ENCODE results near the gene C14orf180.

C14orf180 gene

DNA sequence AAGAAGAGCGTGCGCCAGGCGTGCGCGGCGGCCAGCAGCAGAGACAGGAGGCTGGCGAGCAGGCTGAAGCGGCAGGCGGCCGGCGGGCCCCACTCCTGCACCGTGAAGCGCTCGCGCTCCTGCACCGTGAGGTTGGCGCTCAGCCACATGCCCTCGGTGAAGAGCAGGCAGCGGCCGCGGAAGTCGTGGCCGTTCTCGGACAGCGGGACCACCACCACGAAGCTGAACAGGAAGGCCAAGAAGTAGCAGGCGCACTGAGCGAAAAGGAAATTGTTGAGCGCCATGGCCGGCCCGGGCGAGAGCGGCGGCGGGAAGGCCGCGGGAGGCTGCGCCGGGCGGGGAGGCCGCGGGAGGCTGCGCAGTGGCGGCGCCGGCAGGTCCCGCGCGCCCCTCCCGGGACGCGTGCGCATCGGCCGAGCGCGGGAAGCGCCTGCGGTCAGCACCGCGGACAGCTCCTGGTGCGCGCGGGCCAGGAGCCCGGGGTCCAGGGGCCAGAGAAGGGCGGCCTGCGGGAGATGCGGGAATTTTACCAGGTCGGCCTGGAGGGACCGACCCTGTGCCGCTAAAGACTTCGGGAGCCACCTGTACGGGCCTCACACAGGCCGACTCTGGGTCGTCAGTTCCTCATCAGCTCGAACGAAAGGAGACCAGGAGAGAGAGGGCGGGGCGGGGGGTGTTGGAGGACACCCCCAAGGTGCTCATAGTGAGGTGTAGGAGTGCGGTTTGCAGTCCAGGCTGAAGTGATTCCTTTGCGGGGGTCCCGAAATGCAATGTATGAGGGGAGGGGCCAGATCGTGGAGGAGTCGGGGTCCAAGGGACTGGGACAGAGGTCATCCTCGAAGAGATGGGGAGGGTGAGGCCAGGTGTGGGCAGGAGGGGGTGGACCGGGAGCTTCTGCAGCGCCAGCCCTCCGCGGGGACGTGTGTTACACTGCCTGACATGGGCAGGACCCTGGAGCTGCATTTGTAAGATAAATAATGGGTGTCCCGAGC lies 25.2 kb downstream of the C14orf180 start, which contains the start of gene TMEM179:
TMEM179 (minus strand) TSS at position 315 of the 992 bp plus-strand sequence; CDS start at position 284, 31 bp downstream.
- Histone ChIP-seq H3K27me3 (ENCODE audit: insufficient read depth, poor library complexity, severe bottlenecking) (peaks cover 52% of the 10 kb centered on the region), H3K4me1 (ENCODE audit: insufficient read depth, poor library complexity, severe bottlenecking) (no peaks in the 10 kb centered on the region), H3K36me3 (ENCODE audit: low read depth) (no peaks in the 10 kb centered on the region), H3K27ac (ENCODE audit: poor library complexity, severe bottlenecking) (no peak within 1 kb of the TSS), H3K9me3 (ENCODE audit: severe bottlenecking) (no peaks in the 10 kb centered on the region), H3K4me3 (ENCODE audit: severe bottlenecking) (peak within 1 kb of the TSS; percentile 9)
- TF ChIP-seq, protein P1, sequence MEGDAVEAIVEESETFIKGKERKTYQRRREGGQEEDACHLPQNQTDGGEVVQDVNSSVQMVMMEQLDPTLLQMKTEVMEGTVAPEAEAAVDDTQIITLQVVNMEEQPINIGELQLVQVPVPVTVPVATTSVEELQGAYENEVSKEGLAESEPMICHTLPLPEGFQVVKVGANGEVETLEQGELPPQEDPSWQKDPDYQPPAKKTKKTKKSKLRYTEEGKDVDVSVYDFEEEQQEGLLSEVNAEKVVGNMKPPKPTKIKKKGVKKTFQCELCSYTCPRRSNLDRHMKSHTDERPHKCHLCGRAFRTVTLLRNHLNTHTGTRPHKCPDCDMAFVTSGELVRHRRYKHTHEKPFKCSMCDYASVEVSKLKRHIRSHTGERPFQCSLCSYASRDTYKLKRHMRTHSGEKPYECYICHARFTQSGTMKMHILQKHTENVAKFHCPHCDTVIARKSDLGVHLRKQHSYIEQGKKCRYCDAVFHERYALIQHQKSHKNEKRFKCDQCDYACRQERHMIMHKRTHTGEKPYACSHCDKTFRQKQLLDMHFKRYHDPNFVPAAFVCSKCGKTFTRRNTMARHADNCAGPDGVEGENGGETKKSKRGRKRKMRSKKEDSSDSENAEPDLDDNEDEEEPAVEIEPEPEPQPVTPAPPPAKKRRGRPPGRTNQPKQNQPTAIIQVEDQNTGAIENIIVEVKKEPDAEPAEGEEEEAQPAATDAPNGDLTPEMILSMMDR (IDR thresholded peaks at IDR 0.05; ENCODE audit: poor library complexity, severe bottlenecking), result no peak
- DNase-seq (ENCODE audit: low spot score), result peak; percentile 60
- ATAC-seq (ENCODE audit: low read depth), result peak; percentile 71

DNA sequence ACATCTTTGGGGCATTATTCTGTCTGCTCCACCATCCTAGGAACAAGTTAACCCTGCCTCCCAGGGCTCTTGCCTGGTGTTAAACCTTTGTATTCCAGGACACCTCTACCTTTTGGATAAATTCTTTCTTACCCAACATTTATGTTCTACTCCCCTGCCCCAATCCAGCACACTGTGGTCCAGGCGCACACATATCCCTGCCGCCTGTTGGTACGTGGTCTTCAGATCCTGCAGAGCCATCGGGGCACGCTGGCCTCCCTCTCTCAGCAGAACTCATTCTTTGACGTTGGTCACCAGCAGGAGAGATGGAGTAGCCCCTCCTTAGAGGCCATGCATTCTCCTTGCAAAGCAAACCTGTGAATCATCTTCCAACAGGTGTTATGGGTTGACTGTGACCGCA lies 30.1 kb downstream of the C14orf180 start:
- Histone ChIP-seq H3K27me3 (ENCODE audit: insufficient read depth, poor library complexity, severe bottlenecking) (peaks cover 42% of the 10 kb centered on the region), H3K9me3 (ENCODE audit: severe bottlenecking) (no peaks in the 10 kb centered on the region), H3K4me3 (ENCODE audit: severe bottlenecking) (no peak overlapping the region), H3K36me3 (ENCODE audit: low read depth) (no peaks in the 10 kb centered on the region), H3K27ac (ENCODE audit: poor library complexity, severe bottlenecking) (no peak overlapping the region), H3K4me1 (ENCODE audit: insufficient read depth, poor library complexity, severe bottlenecking) (no peaks in the 10 kb centered on the region)
- peak; percentile 37 for DNase-seq (ENCODE audit: low spot score)
- TF ChIP-seq, protein P1 (IDR thresholded peaks at IDR 0.05; ENCODE audit: poor library complexity, severe bottlenecking), result no peak
- ATAC-seq (ENCODE audit: low read depth), result no peak

DNA sequence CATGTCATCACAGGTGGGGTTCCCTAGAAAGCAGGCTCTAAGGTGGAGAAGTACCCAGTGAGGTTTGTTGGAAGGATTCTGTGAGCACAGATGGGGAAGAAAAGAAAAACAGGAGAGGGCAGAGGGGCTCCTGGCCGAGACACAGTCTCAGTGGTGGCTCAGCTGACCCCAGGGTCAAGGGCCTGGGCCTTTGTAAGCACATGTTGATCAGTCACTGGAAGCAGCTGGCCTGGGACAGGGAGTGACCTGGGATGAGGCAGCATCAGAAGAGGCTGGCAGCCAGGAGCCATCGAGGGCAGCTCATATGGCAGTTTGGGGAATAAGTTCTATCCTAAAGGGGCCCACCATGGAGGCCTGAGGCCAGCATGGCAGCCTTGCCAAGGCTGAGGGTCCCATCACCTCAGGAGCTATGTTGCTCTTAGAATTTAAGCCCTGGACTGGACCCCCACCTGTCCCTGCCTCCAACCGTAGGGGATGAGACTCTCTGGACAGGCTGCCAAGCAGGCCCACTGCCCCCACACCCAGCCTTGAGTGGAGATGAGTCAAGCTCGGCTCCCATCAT lies 31.3 kb downstream of the C14orf180 start:
- TF ChIP-seq, protein P1 (IDR thresholded peaks at IDR 0.05; ENCODE audit: poor library complexity, severe bottlenecking), result no peak
- H3K27ac ChIP-seq (ENCODE audit: poor library complexity, severe bottlenecking), result no peak overlapping the region
- no peak overlapping the region for H3K4me3 ChIP-seq (ENCODE audit: severe bottlenecking)
- peaks cover 30% of the 10 kb centered on the region for H3K27me3 ChIP-seq (ENCODE audit: insufficient read depth, poor library complexity, severe bottlenecking)
- ATAC-seq (ENCODE audit: low read depth), result no peak
- H3K36me3 ChIP-seq (ENCODE audit: low read depth), result no peaks in the 10 kb centered on the region
- peak; percentile 57 for DNase-seq (ENCODE audit: low spot score)
- H3K9me3 ChIP-seq (ENCODE audit: severe bottlenecking), result no peaks in the 10 kb centered on the region
- H3K4me1 ChIP-seq (ENCODE audit: insufficient read depth, poor library complexity, severe bottlenecking), result no peaks in the 10 kb centered on the region

DNA sequence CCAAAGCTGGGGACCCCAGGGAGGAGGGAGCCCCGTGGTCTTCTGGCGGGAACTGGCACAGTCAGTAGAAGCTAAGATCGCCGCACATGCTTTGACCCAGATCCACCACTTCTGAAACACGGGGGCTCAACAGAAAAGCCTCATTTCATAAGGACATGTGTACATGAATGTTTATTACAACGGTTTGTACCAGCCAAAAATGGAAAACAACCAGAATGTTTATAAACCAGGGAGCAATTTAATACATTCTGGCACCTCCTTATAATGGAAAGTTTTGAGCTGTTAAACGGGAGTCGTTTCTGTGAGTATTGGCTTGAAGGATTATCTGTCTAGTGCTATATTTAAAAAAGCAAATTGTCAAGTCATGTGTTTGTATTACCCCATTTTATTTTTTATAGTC lies 32.3 kb downstream of the C14orf180 start:
- H3K4me1 ChIP-seq (ENCODE audit: insufficient read depth, poor library complexity, severe bottlenecking), result no peaks in the 10 kb centered on the region
- H3K27me3 ChIP-seq (ENCODE audit: insufficient read depth, poor library complexity, severe bottlenecking), result peaks cover 30% of the 10 kb centered on the region
- no peak overlapping the region for H3K27ac ChIP-seq (ENCODE audit: poor library complexity, severe bottlenecking)
- H3K4me3 ChIP-seq (ENCODE audit: severe bottlenecking), result no peak overlapping the region
- ATAC-seq (ENCODE audit: low read depth) (no peak), DNase-seq (ENCODE audit: low spot score) (no peak)
- TF ChIP-seq, protein P1 (IDR thresholded peaks at IDR 0.05; ENCODE audit: poor library complexity, severe bottlenecking), result no peak
- H3K36me3 ChIP-seq (ENCODE audit: low read depth), result no peaks in the 10 kb centered on the region
- no peaks in the 10 kb centered on the region for H3K9me3 ChIP-seq (ENCODE audit: severe bottlenecking)
